GM12878 (cell line): ENCODE data around the gene XPNPEP1. TPM values are rescaled to one million over a fixed set of nuclear protein-coding genes. Genes with fewer than 3 reads are reported as not detected.

ENCODE experiments used
- BCL11A ChIP-seq: IDR thresholded peaks from 2 replicates; pipeline ENCODE4 v1.6.1; 2011; ENCODE audit warnings: low read depth, low read length
- BHLHE40 ChIP-seq, 2 experiments: fragments of 450-650 bp in 1 of 2; IDR thresholded peaks; 2 replicates each; pipeline ENCODE4 v1.6.1; 2011 to 2017; ENCODE audit warnings: low read depth in 2 of 2, borderline replicate concordance in 1 of 2, improper control_type of control experiment in 1 of 2, low read length in 1 of 2, mild to moderate bottlenecking in 1 of 2
- CBFB ChIP-seq: IDR thresholded peaks from 2 replicates; pipeline ENCODE4 v1.6.1; 2016; ENCODE audit warnings: antibody characterized with exemption, low read depth
- CEBPZ ChIP-seq: fragments of 150-350 bp; IDR thresholded peaks from 2 replicates; pipeline ENCODE4 v1.6.1; 2016; ENCODE audit warnings: low read depth, low read length
- CHD4 ChIP-seq: fragments of 200-600 bp; sonication (generic); IDR thresholded peaks from 2 replicates; pipeline ENCODE4 v1.6.1; 2016; ENCODE audit warnings: mild to moderate bottlenecking
- CREB1 ChIP-seq: IDR thresholded peaks from 2 replicates; pipeline ENCODE4 v1.6.1; 2012; ENCODE audit warnings: low read depth, mild to moderate bottlenecking, inconsistent platforms
- FOXK2 ChIP-seq: fragments of 450-650 bp; IDR thresholded peaks from 2 replicates; pipeline ENCODE4 v1.6.1; 2017; ENCODE audit warnings: mild to moderate bottlenecking, moderate library complexity
- HDAC6 ChIP-seq: fragments of 200-600 bp; sonication (generic); IDR thresholded peaks from one replicate; pipeline ENCODE4 v1.8.0; 2017; ENCODE audit warnings: antibody characterized with exemption; ENCODE audit not compliant: unreplicated experiment
- JUNB ChIP-seq: IDR thresholded peaks from 2 replicates; pipeline ENCODE4 v1.6.1; 2016; ENCODE audit warnings: antibody characterized with exemption, mild to moderate bottlenecking
- JUND ChIP-seq: IDR thresholded peaks from 2 replicates; pipeline ENCODE4 v1.6.1; 2012; ENCODE audit warnings: low read depth, mild to moderate bottlenecking, low read length, improper control_type of control experiment, moderate library complexity
- MTA2 ChIP-seq: fragments of 450-650 bp; IDR thresholded peaks from 2 replicates; pipeline ENCODE4 v1.6.1; 2016; ENCODE audit warnings: low read depth, mild to moderate bottlenecking, moderate library complexity
- MYB ChIP-seq: fragments of 150-350 bp; IDR thresholded peaks from 2 replicates; pipeline ENCODE4 v1.6.1; 2014; ENCODE audit warnings: mild to moderate bottlenecking, low read depth, low read length, borderline replicate concordance
- MYC ChIP-seq: IDR thresholded peaks from 2 replicates; pipeline ENCODE4 v1.6.1; 2011; ENCODE audit warnings: mild to moderate bottlenecking, low read length, moderate library complexity, inconsistent platforms; ENCODE audit not compliant: insufficient read depth, insufficient replicate concordance, insufficient read length, severe bottlenecking
- NR2C1 ChIP-seq: fragments of 450-650 bp; IDR thresholded peaks from 2 replicates; pipeline ENCODE4 v1.6.1; 2017; ENCODE audit warnings: antibody characterized with exemption, mild to moderate bottlenecking, moderate library complexity
- NR2F1 ChIP-seq: fragments of 450-650 bp; conservative IDR thresholded peaks from 2 replicates; pipeline ENCODE4 v1.6.1; 2017; ENCODE audit warnings: mild to moderate bottlenecking
- PAX5 ChIP-seq: IDR thresholded peaks from 2 replicates; pipeline ENCODE4 v1.6.1; 2011; ENCODE audit warnings: low read depth, low read length, borderline replicate concordance
- PML ChIP-seq: IDR thresholded peaks from 2 replicates; pipeline ENCODE4 v1.6.1; 2012; ENCODE audit warnings: low read length, inconsistent platforms
- RAD21 ChIP-seq: IDR thresholded peaks from 2 replicates; pipeline ENCODE4 v1.6.1; 2011; ENCODE audit warnings: mild to moderate bottlenecking, low read depth, low read length, moderate library complexity; ENCODE audit not compliant: insufficient read depth
- RCOR1 ChIP-seq: conservative IDR thresholded peaks from 2 replicates; pipeline ENCODE4 v1.6.1; 2012; ENCODE audit warnings: low read depth, low read length, improper control_type of control experiment
- RFX5 ChIP-seq: IDR thresholded peaks from 2 replicates; pipeline ENCODE4 v1.6.1; 2011; ENCODE audit warnings: low read depth, low read length, improper control_type of control experiment
- SIX5 ChIP-seq: IDR thresholded peaks from 2 replicates; pipeline ENCODE4 v1.6.1; 2011; ENCODE audit warnings: mild to moderate bottlenecking, low read depth, low read length, moderate library complexity; ENCODE audit not compliant: severe bottlenecking
- SMARCA5 ChIP-seq: fragments of 450-650 bp; IDR thresholded peaks from 2 replicates; pipeline ENCODE4 v1.6.1; 2017; ENCODE audit warnings: mild to moderate bottlenecking
- SPI1 ChIP-seq: IDR thresholded peaks from 2 replicates; pipeline ENCODE4 v1.6.1; 2011; ENCODE audit warnings: low read depth, mild to moderate bottlenecking, low read length, moderate library complexity, borderline replicate concordance; ENCODE audit not compliant: insufficient read depth
- SRF ChIP-seq, 2 experiments: IDR thresholded peaks; 2 replicates each; pipeline ENCODE4 v1.6.1; 2011; ENCODE audit warnings: low read depth in 2 of 2, low read length in 2 of 2, mild to moderate bottlenecking in 1 of 2, moderate library complexity in 1 of 2
- STAT1 ChIP-seq: fragments of 450-650 bp; conservative IDR thresholded peaks from 2 replicates; pipeline ENCODE4 v1.6.1; 2014; ENCODE audit warnings: antibody characterized with exemption, mild to moderate bottlenecking
- WRNIP1 ChIP-seq: IDR thresholded peaks from 2 replicates; pipeline ENCODE4 v1.6.1; 2011; ENCODE audit warnings: low read depth, low read length, improper control_type of control experiment, borderline replicate concordance
- YY1 ChIP-seq: IDR thresholded peaks from 2 replicates; pipeline ENCODE4 v1.6.1; 2011; ENCODE audit warnings: low read depth, mild to moderate bottlenecking, low read length
- ZNF217 ChIP-seq: fragments of 450-650 bp; IDR thresholded peaks from 2 replicates; pipeline ENCODE4 v1.6.1; 2017; ENCODE audit warnings: antibody characterized with exemption, mild to moderate bottlenecking
- polyA plus RNA-seq, 11 experiments: library from polyadenylated mRNA; depleted of rRNA in 4 of 11; unstranded in 6 of 11; stranded (reverse) in 5 of 11; fragments of >200 nt; fragmentation: Nextera tagmentation in 4 of 11; fragmentation: Illumina TruSeq in 1 of 11; extraction: Ambion mirVana in 4 of 11; extraction: Trizol in 1 of 11; gene quantifications; 1 replicate in 1 of 11; 2 replicates in 10 of 11; pipeline versions ENCODE4 v1.2.1 to v1.2.3, GENCODE V29; 2011 to 2016; ENCODE audit warnings: inconsistent platforms in 2 of 11, missing spikeins in 2 of 11, low read depth in 1 of 11
- total RNA-seq, 4 experiments: library from RNA; depleted of rRNA in 3 of 4; stranded (reverse); fragments of >200 nt in 3 of 4; fragmentation: Illumina TruSeq in 1 of 4; extraction: Trizol in 1 of 4; gene quantifications; 2 replicates each; pipeline versions ENCODE4 v1.2.1 to v1.2.3, GENCODE V29; 2013 to 2021

Gene XPNPEP1
- total and polyA plus RNA-seq, 10 of the 15 experiments (the other 5 are each of a cell fraction or from before 2014, with no cell fraction given), result 22.7 to 108 (median 43.5) TPM

GRCh38 chr10:109912335-109913281 lies 10.7 kb downstream of the XPNPEP1 start (continued):
- TF ChIP-seq BHLHE40 (IDR thresholded peaks at IDR 0.05; ENCODE audit: borderline replicate concordance in 1 of 2, low read depth in 2 of 2, low read length in 1 of 2), result peak; percentile 61 to 75
- no peak for TF ChIP-seq MYB
- TF ChIP-seq PML, result no peak
- TF ChIP-seq SIX5, result no peak
- no peak for TF ChIP-seq MYC
- TF ChIP-seq STAT1, result no peak
- no peak for TF ChIP-seq HDAC6
- TF ChIP-seq CREB1, result no peak
- TF ChIP-seq RFX5, result no peak
- TF ChIP-seq YY1, result no peak
- TF ChIP-seq ZNF217, result peak; percentile 50; the same call in 1 of the 2 replicates
- TF ChIP-seq CBFB, result no peak
- TF ChIP-seq SMARCA5, result no peak
- 0 out of 2 replicates have a peak, but pooled peaks have one; percentile 17 for TF ChIP-seq PAX5
- TF ChIP-seq WRNIP1, result no peak
- TF ChIP-seq BCL11A, result peak; percentile 78
- no peak for TF ChIP-seq CEBPZ
- TF ChIP-seq RAD21, result no peak
- no peak for TF ChIP-seq JUNB
- peak; percentile 99 for TF ChIP-seq MTA2
- TF ChIP-seq SRF (IDR thresholded peaks at IDR 0.05; ENCODE audit: low read depth in 2 of 2, low read length in 2 of 2), result no peak
- TF ChIP-seq SPI1, result peak; percentile 92
- TF ChIP-seq FOXK2, result no peak
- TF ChIP-seq JUND, result no peak
- no peak; the same call in 1 of the 2 replicates for TF ChIP-seq RCOR1
- TF ChIP-seq NR2C1, result peak; percentile 4; the same call in 1 of the 2 replicates
- peak; percentile 85 for TF ChIP-seq NR2F1
- no peak for TF ChIP-seq CHD4
